Measurements from ENCODE around the gene FRAS1.
A peak's percentile ranks its signal among the peaks of the same experiment; 100 is the strongest.
"Not testable (repeated sequence)": the region's sequence is repeated elsewhere in the genome, so short reads cannot be mapped to it uniquely, and the experiment has no call there.

The FRAS1 gene

DNA sequence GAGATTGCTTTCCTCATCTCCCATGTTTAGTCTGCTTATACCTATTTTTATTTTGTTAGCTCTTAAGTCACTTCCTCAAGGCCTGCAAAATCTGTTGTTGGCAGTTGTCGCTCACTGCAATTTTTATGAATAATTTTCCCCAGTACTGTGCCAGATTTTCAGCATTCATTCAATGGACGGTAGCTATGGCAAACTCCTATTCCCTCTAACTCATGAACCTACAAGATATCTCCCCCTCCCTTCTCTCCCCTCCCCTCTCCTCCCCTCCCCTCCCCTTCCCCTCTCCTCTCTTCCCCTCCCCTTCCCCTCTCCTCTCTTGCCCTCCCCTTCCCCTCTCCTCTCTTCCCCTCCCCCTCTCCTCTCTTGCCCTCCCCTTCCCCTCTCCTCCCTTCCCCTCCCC lies 160.4 kb downstream of the FRAS1 start:
- DNase-seq, result no peak

DNA sequence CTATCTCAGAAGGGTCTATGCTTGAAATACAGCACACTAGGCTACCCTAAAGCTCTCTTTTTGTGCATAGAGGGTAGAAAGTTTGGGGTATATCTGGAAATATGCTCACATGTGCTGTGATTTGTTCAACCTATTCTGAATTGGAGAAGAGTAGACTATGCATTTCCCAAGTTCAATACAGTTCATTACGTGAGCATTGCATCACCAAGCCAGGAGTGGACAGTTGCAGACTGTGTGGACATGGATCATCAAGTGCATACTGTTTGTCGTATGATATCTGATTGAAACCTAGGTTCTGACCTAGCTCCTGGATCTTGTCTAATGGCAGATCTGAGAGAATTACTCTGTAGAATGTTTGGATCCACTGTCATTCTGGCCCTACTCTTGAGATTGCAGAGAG lies 161.1 kb downstream of the FRAS1 start:
- DNase-seq, result no peak

- no peak for DNase-seq
These were observed 162.7 kb downstream of the FRAS1 start for GRCh38 chr4:78219825-78220224.

DNA sequence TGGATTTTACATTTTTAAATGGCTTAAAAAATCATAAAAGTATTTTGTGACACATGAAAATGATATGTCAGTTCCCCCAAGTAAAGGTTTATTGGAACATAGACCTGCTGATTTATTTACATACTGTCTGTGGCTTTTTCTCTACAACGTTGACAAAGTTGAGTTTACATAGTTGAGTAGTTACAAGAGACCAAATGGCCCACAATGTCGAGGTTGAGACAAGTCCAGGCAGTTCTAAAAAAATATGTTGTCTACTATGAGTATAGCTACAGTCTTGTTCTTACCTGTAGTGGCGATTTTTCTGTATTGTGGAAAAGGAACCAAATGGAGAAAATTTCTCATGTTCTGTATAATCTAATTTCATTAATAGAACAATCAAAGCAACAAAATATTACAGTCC lies 163.2 kb downstream of the FRAS1 start:
- no peak for DNase-seq

- DNase-seq, result peak; percentile 75
These were observed 165.6 kb downstream of the FRAS1 start for GRCh38 chr4:78222575-78223186.

GRCh38 chr4:78225236-78225635 lies 168.1 kb downstream of the FRAS1 start:
- no peak for DNase-seq

- no peak for DNase-seq
These were observed 169.2 kb downstream of the FRAS1 start for GRCh38 chr4:78226279-78226678.

DNA sequence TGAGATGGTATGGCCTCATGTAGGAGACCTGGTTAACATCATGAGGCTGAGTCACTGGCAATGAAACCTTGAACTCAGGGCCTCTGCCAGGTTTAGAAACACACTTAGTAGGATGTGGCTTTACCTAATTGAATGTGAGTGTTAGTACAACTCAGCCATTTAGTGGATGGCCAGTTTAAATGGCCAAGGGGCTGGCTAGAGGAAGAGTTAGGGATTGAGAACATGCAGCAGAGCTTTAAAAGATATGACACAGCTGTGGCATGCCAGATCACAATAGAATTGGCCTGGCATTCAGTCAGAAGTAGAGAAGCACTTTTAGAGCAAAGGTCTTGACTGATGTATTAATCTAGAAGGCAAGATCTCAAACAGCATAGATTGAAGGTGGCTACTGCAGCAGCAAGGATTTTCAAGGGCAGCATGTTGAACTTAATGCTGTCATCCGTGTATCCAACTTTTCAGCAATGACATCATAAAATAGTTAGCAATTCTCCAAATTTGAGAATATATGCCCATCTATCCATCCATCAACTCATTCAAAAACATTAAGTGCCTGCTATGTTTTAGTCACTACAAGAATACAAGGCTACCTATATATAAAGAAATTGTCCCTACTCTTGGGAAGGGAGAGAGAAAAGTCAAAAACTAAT lies 170.4 kb downstream of the FRAS1 start:
- DNase-seq, result no peak

DNA sequence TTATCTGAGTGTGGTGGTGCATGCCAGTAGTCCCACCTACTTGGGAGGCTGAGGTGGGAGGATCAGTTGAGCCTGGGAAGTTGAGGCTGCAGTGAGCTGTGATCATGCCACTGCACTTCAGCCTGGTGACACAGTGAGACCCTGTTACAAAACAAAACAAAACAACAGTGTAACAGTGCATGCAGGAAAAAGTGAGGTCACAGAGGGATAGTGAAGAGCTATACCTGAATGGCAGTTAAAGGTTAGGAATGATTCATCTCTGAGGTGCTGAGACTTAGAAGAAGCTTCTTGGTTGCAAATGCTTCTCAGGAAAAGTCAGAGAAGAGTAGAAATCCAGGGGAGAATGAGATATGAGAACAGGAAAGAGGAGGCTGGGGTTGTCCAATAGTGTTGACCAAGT lies 178.7 kb downstream of the FRAS1 start:
- no peak for DNase-seq

DNA sequence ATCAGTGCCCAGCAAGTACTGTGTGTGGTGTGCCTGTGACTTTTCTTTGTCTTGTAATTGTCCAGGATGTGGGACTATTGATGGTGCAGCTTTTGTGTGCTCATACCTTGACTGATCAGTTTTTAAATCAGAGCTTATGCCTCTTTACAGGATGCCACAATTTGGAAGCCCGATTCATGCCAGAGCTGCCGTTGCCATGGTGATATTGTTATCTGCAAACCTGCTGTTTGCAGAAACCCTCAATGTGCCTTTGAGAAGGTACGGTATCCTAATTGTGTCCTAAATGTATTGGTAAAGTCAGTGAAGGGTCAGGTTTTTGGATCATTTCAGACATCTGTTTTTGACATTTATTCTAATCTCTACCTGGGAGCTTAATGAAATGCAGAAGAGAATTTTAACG lies 180.2 kb downstream of the FRAS1 start:
- no peak for DNase-seq

DNA sequence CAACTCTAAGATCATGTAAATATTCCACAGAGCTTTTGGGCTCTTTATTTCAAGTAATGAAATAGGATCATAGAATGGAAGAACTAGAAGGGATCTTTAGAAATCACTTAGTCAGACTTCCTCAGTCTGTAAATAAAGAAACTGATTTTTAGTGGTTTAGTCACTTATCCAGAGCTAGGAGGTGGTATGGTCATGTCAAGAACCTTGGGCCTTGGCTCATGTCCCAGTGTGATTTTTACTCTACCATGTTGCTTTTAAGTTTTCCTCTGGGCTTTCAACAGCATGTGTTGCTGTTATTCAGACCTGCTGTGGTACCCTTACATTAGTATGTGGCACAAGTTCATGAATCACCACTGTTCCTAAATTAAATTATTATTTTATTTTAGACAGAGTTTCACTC lies 184.9 kb downstream of the FRAS1 start:
- no peak for DNase-seq

- no peak for DNase-seq
These were observed 187.8 kb downstream of the FRAS1 start for GRCh38 chr4:78244705-78245485.

DNA sequence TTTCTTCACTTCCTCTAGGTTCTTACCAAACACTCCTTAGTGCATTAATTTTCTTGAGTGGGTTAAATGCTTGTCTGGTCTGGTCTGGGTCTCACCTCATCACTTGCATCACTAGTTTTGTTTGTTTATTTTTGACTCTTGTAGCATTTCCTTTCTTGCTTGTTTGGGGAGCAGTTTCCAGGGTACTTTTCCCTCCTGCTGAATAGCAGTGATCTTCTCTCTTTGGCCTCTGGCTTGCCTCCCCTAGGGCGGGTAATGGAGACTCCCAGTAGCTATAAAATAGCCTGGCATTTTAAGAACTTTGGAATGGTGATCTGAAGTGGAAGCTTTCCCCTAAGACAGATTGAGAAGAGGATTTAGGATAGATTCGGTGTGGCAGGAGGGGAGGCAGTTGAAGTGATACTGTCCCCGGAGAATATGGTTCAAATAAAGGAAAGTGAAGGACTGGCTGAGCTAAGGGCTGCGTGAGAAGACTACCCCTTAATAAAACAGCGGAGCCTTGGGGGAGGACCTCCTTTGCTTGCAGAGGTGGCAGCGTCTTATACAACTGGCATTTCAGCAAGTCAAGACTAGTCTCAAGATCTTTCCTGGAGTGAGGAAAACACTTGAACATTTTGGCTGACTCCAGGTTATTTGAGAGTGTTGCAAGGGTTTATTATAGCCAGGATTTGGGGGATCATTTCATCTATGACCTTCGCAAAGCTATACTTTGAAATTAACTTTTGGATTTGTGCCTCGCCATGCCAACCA lies 190.6 kb downstream of the FRAS1 start:
- DNase-seq, result no peak

DNA sequence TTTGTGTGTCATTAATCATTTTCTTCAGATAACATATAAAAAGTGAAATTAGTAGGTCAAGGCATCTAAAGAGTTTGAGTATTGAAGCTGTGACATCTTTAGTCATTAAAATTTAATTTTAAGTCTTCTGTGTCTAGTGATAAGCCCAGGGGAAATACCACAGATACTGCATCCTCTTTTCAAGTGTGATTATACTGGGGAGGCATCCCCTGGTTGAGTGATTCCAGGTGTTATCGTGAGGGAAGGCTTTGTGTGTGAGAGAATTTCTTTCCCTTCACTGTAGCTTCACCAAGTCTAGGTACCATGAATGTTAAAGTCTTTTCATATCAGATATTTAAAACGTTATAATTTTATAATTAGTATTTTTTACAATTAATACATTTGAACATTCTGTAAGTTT lies 193.4 kb downstream of the FRAS1 start:
- DNase-seq, result no peak

- DNase-seq, result not testable (repeated sequence)
These were observed 195.7 kb downstream of the FRAS1 start for GRCh38 chr4:78252773-78253172.

DNA sequence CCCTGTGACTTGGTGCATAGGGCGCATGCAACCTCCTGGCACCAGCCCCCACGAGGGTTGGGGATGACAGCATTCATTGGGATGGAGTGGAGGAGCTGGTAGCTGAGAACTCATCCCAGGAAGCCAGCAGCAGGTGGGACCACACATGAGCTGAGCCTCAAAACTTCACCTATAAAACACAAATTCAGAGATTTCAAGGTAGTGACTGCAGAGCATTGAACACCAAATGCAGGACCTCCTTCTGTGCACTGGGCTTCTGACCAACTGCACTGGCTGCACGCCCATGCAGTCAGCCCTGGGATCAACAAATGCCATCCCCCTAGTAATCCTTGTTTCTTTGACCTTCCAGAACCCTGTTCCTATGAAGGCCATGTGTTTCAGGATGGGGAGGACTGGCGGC lies 197.8 kb downstream of the FRAS1 start:
- no peak for DNase-seq

DNA sequence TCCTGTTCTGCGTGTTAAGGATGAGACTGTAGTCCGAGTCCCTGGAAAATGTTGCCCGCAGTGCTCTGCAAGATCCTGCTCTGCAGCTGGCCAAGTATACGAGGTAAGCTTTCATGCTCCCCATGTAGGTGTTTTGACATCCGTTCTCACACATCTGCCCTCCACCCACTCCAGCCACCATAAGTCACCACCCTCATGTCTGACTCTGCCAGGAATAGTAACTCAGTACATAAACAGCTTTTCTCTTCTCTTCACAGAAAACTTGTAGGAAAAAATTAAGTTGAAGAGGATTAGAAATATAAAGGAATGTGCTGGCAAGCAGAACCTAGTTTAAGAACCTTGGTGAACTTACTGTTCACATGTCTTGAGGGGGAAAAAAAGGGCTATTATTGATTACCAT lies 207.9 kb downstream of the FRAS1 start:
- no peak for DNase-seq

DNA sequence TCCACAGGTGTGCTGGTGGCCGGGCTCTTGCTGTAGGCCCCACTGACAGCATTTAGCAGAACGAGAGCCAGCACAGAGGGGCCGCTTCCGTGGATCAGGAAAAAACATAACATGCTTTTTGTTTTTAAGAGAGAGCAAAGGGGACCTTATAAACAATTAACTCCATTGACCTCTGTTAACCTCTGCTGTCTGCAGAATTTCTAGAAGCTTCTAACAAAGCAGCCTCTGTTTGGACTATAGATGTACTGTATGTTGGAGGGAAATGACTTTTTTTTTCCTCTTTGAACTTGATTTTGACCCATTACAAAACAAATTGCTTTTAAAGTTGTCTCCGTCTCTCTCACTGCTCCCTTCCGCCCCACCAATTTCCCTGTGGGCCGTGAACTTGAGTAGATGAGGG lies 210.7 kb downstream of the FRAS1 start:
- no peak for DNase-seq

GRCh38 chr4:78268597-78268996 lies 211.5 kb downstream of the FRAS1 start:
- no peak for DNase-seq

DNA sequence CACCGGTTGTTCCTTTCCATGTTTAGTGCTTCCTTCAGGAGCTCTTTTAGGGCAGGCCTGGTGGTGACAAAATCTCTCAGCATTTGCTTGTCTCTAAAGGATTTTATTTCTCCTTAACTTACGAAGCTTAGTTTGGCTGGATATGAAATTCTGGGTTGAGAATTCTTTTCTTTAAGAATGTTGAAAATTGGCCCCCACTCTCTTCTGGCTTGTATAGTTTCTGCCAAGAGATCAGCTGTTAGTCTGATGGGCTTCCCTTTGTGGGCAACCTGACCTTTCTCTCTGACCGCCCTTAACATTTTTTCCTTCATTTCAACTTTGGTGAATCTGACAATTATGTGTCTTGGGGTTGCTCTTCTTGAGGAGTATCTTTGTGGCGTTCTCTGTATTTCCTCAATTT lies 218.3 kb downstream of the FRAS1 start:
- not testable (repeated sequence) for DNase-seq

DNA sequence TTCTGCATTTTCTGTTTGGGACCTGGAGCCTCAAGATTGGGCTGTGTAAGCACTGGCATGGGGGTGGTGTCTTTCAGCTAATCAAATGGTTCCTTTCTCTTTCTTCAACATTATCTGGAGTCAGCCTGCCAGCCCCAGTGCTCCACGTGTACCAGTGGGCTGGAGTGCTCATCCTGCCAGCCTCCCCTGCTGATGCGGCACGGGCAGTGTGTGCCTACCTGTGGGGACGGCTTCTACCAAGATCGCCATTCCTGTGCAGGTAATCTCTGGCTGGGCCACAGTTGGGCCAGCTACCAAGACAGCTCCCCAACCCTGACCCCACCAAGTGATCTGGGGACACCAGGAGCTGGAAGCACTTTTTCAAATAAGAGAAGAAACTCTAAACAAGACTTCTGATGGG lies 229.2 kb downstream of the FRAS1 start:
- DNase-seq, result no peak

DNA sequence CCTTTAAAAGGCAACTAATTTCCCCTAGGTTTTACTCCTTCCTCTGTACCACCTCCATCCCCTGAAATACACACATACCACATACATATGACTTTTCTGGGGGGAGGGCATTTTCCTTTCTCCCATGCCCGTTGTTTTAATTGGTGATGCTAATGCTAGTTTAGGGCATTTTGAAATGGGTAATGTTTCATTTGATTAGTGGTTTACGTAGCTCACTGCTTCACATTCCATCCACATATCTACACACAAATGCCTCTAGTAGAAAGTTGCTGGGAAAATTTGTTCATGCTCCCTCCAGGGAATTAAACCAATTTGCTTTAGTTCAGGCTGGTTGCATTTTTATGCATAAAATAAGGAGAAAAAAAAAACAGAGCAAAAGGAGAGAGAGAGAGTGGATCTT lies 231.2 kb downstream of the FRAS1 start:
- no peak for DNase-seq

- no peak for DNase-seq
These were observed 234.2 kb downstream of the FRAS1 start for GRCh38 chr4:78291277-78291676.

- DNase-seq, result no peak
These were observed 235.2 kb downstream of the FRAS1 start for GRCh38 chr4:78292341-78292740.

All from eye (tissue), 1 donor.